Natural killer cell treated with Interleukin-12 subunit alpha and Interleukin-12 subunit beta and Interleukin-15 and Interleukin-18, amount 100 ng/mL, for 72 hours (primary cell): Measurements from ENCODE around the gene HMGCS2. TPM values are rescaled to one million over a fixed set of nuclear protein-coding genes. Genes with fewer than 3 reads are reported as not detected.
A peak's percentile ranks its signal among the peaks of the same experiment; 100 is the strongest.

ENCODE experiments used
- ATAC-seq, 2 donors: fragments of 150-1000 bp; cut with Tn5 transposase in 1 of 2; sonication (Bioruptor Pico), chemical (Tn5 transposase) in 1 of 2; 2 replicates each; pipeline ENCODE4 v1.10.0; 2021
- DNase-seq: peaks from one replicate; pipeline ENCODE4 v3.0.0; 2022; ENCODE audit warnings: low spot score
- H3K27ac Mint-ChIP-seq, 2 donors: 1 replicate in 1 of 2; 2 replicates in 1 of 2; pipeline ENCODE4 v1.8.0; 2022; ENCODE audit warnings: mixed read lengths in 2 of 2, mild to moderate bottlenecking in 1 of 2, moderate library complexity in 1 of 2
- H3K27me3 Mint-ChIP-seq, 2 donors: 1 replicate in 1 of 2; 2 replicates in 1 of 2; pipeline ENCODE4 v1.8.0; 2022; ENCODE audit warnings: mixed read lengths in 2 of 2
- H3K36me3 Mint-ChIP-seq: one replicate; pipeline ENCODE4 v1.8.0; 2022; ENCODE audit warnings: mixed read lengths
- H3K4me1 Mint-ChIP-seq, 2 donors: 1 replicate in 1 of 2; 2 replicates in 1 of 2; pipeline ENCODE4 v1.8.0; 2022; ENCODE audit warnings: low read depth in 2 of 2, mixed read lengths in 2 of 2, mild to moderate bottlenecking in 1 of 2
- H3K4me3 Mint-ChIP-seq: one replicate; pipeline ENCODE4 v1.8.0; 2022; ENCODE audit warnings: mixed read lengths
- H3K9me3 Mint-ChIP-seq: 2 replicates; pipeline ENCODE4 v1.8.0; 2022; ENCODE audit warnings: mixed read lengths
- total RNA-seq, 2 donors: library from RNA; stranded (reverse); gene quantifications; one replicate each; pipeline ENCODE4 v1.2.3, GENCODE V29; 2022

HMGCS2 gene
- total RNA-seq, 2 donors from 2014 or later = not detected

GRCh38 chr1:119766374-119766794 lies 2.3 kb downstream of the HMGCS2 start:
- Mint-ChIP-seq H3K9me3 (no peaks in the 10 kb centered on the region), H3K4me3 (no peak overlapping the region), H3K27ac (no peak overlapping the region), H3K4me1 (no peaks in the 10 kb centered on the region), H3K27me3 (peaks cover 11 to 20% of the 10 kb centered on the region in 2 donors), H3K36me3 (no peaks in the 10 kb centered on the region)
- no peak for ATAC-seq
- no peak for DNase-seq

DNA sequence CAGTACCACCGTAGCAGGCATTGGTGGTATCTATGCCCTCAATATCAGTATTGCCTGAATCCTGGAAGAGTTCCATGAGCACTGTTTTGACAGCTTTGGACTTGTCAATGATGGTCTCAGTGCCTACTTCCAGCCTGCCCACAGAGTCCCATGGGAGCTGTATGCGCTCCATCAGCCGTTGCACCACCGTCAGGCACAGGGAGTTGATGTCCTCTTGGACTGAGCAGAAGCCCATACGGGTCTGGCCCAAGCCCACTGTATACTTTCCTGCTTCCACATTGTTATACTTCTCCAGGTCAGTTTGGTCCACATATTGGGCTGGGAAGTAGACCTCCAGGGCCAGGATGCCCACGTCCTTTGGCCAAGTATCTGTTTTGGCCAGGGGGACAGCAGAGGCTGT lies 4.5 kb downstream of the HMGCS2 start:
- Mint-ChIP-seq H3K4me1 (no peaks in the 10 kb centered on the region), H3K36me3 (no peaks in the 10 kb centered on the region), H3K4me3 (no peak overlapping the region), H3K27me3 (peaks cover 15 to 27% of the 10 kb centered on the region in 2 donors), H3K27ac (no peak overlapping the region), H3K9me3 (no peaks in the 10 kb centered on the region)
- ATAC-seq (peak in 1 of 2 donors; percentile 56), DNase-seq (no peak)

GRCh38 chr1:119762953-119763352 lies 5.8 kb downstream of the HMGCS2 start:
- ATAC-seq = no peak
- Mint-ChIP-seq H3K27ac (no peak overlapping the region), H3K4me3 (no peak overlapping the region), H3K9me3 (no peaks in the 10 kb centered on the region), H3K27me3 (peaks cover 15 to 27% of the 10 kb centered on the region in 2 donors), H3K4me1 (peaks cover 0 to 2% of the 10 kb centered on the region in 2 donors), H3K36me3 (no peaks in the 10 kb centered on the region)
- DNase-seq = no peak

GRCh38 chr1:119762409-119762808 lies 6.3 kb downstream of the HMGCS2 start:
- Mint-ChIP-seq H3K4me3 (no peak overlapping the region), H3K27me3 (peaks cover 17 to 29% of the 10 kb centered on the region in 2 donors), H3K36me3 (no peaks in the 10 kb centered on the region), H3K9me3 (no peaks in the 10 kb centered on the region), H3K27ac (no peak overlapping the region), H3K4me1 (peaks cover 0 to 2% of the 10 kb centered on the region in 2 donors)
- ATAC-seq = no peak
- no peak for DNase-seq

- Mint-ChIP-seq H3K27me3 (peaks cover 22 to 24% of the 10 kb centered on the region in 2 donors), H3K27ac (no peak overlapping the region), H3K36me3 (no peaks in the 10 kb centered on the region), H3K4me3 (no peak overlapping the region), H3K9me3 (no peaks in the 10 kb centered on the region), H3K4me1 (peaks cover 0 to 2% of the 10 kb centered on the region in 2 donors)
- DNase-seq (no peak), ATAC-seq (no peak)
These were observed 10.1 kb downstream of the HMGCS2 start for GRCh38 chr1:119758584-119758983.

DNA sequence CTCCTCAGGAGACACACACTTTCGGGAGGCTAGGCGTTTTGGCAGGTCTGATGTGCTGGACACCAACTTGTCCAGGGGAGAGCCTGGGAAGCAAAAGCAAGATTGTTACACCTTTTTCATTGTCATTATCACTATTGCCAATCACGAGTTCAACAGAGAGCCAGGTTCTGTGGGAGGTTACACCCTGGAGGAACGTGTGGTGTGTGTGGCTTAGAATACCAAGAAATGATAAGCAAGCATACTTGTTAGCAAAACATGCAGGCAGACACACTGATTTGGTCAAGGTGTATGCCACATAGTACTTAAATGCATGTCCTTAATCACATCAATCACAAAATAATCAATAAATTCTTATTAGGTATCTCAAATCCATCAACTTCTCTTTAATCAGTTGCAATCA lies 16.1 kb downstream of the HMGCS2 start:
- Mint-ChIP-seq H3K27me3 (peaks cover 36 to 44% of the 10 kb centered on the region in 2 donors), H3K4me3 (no peak overlapping the region)
- no peak for ATAC-seq

GRCh38 chr1:119748040-119748439 lies 20.7 kb downstream of the HMGCS2 start:
- no peak for DNase-seq
- Mint-ChIP-seq H3K27ac (no peak overlapping the region), H3K9me3 (no peaks in the 10 kb centered on the region), H3K27me3 (peaks cover 17 to 30% of the 10 kb centered on the region in 2 donors), H3K36me3 (no peaks in the 10 kb centered on the region), H3K4me3 (no peak overlapping the region), H3K4me1 (peaks cover 0 to 7% of the 10 kb centered on the region in 2 donors)
- ATAC-seq = no peak

More for the DNA sequence above, 16.1 kb downstream of the HMGCS2 start:
- no peaks in the 10 kb centered on the region for H3K4me1 Mint-ChIP-seq
- no peak for DNase-seq
- H3K36me3 Mint-ChIP-seq = no peaks in the 10 kb centered on the region
- no peak overlapping the region for H3K27ac Mint-ChIP-seq
- no peaks in the 10 kb centered on the region for H3K9me3 Mint-ChIP-seq

DNA sequence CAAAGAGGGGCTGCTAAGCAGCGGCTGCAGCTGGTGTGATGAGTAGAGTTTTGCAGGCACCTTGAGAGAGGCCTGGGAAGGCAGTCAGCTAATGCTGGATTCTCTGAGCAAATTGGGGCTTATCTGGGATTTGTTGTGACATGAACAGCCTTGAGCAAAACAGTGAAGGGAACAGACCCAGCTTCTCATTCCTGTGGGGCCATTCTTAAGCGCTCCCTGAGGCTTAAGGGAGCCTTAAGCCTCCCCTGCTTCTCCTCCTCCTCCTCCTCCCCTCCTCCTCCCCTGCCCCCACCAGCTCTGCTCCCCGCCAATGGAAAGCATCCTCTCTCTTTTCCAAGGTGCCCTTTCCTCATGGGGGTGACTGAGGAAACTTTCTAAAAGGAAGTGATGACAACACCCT lies 21.3 kb downstream of the HMGCS2 start:
- ATAC-seq (no peak), DNase-seq (no peak)
- Mint-ChIP-seq H3K36me3 (no peaks in the 10 kb centered on the region), H3K27ac (no peak overlapping the region), H3K4me1 (peaks cover 0 to 7% of the 10 kb centered on the region in 2 donors), H3K27me3 (peaks cover 16 to 27% of the 10 kb centered on the region in 2 donors), H3K9me3 (no peaks in the 10 kb centered on the region), H3K4me3 (no peak overlapping the region)

DNA sequence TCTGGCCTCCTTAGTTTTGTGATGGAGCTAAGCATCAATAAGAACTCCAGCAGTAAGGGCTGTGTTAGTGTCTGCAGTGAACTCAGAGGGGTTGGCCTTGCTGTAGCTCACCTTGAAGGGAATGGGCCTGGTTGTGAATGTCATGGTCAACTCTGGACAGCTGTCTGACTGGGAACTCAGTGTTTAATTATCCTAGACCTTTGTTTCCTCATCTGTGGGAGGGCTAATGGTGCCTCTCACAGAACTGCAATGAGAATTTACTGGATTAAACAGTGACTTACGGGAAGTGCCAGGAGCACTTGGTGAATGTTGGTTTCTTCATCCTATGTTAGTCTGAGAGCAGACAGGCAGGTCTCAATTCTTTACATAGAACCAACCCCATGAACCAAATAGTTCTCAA lies 23.7 kb downstream of the HMGCS2 start:
- H3K9me3 Mint-ChIP-seq = no peaks in the 10 kb centered on the region
- peaks cover 0 to 7% of the 10 kb centered on the region in 2 donors for H3K4me1 Mint-ChIP-seq
- peaks cover 6 to 7% of the 10 kb centered on the region in 2 donors for H3K27me3 Mint-ChIP-seq
- no peak for ATAC-seq
- H3K27ac Mint-ChIP-seq = no peak overlapping the region
- DNase-seq = no peak
- no peak overlapping the region for H3K4me3 Mint-ChIP-seq
- H3K36me3 Mint-ChIP-seq = no peaks in the 10 kb centered on the region

GRCh38 chr1:119744598-119744942 lies 24.1 kb downstream of the HMGCS2 start:
- Mint-ChIP-seq H3K27ac (no peak overlapping the region), H3K27me3 (peaks cover 1 to 2% of the 10 kb centered on the region in 2 donors), H3K4me3 (no peak overlapping the region), H3K4me1 (peaks cover 0 to 7% of the 10 kb centered on the region in 2 donors), H3K36me3 (no peaks in the 10 kb centered on the region), H3K9me3 (no peaks in the 10 kb centered on the region)
- ATAC-seq = no peak
- DNase-seq = no peak

GRCh38 chr1:119743776-119744597 lies 24.7 kb downstream of the HMGCS2 start:
- Mint-ChIP-seq H3K36me3 (no peaks in the 10 kb centered on the region), H3K27ac (no peak overlapping the region), H3K27me3 (no peaks in the 10 kb centered on the region)

DNA sequence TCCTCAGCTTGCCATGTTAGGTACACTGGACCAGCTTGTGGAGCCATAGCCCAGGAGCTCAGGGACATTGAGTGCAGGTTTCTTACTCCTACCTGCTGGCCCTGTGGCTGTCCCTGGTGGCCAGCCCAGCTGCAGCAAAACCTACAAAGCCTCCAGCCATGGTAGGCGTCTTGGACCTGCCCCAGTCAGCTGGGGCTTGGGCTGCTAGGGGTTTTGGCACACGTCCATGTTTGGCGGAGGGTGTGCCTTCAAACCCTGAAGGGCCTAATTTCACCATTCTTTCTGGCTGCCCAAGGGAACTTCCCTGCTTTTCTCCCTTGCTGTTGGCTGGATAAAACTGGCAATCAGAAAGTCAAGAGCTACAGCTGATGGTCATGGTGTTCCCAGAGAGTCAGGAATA lies 25.4 kb downstream of the HMGCS2 start:
- H3K9me3 Mint-ChIP-seq = no peaks in the 10 kb centered on the region
- no peak for ATAC-seq
- H3K4me1 Mint-ChIP-seq = peaks cover 0 to 7% of the 10 kb centered on the region in 2 donors
- no peak for DNase-seq
- H3K27me3 Mint-ChIP-seq = no peaks in the 10 kb centered on the region
- H3K36me3 Mint-ChIP-seq = no peaks in the 10 kb centered on the region
- H3K27ac Mint-ChIP-seq = no peak overlapping the region
- no peak overlapping the region for H3K4me3 Mint-ChIP-seq

More at GRCh38 chr1:119743776-119744597, 24.7 kb downstream of the HMGCS2 start:
- Mint-ChIP-seq H3K4me1 (peaks cover 0 to 7% of the 10 kb centered on the region in 2 donors), H3K4me3 (no peak overlapping the region), H3K9me3 (no peaks in the 10 kb centered on the region)
- no peak for DNase-seq
- peak; percentile 46 to 52 for ATAC-seq

DNA sequence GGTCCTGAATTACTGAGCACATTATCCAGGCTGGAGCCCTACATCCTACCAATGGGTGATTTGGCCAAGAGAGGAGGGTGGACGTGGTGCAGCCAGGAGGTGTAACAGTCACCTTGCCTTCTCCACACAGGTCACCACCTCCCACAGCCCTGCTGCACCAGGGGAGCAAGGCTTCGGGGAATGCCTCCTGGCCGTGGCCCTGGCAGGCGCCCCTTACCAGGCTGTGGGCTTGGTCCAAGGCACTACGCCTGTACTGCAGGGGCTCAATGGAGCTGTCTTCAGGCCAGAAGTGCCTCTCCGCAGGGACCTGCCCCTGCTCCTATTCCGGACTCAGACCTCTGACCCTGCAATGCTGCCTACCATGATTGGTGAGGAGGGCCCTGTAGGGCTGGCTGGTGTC lies 26.0 kb downstream of the HMGCS2 start:
- H3K27me3 Mint-ChIP-seq = no peaks in the 10 kb centered on the region
- no peaks in the 10 kb centered on the region for H3K9me3 Mint-ChIP-seq
- ATAC-seq (no peak), DNase-seq (no peak)
- no peaks in the 10 kb centered on the region for H3K36me3 Mint-ChIP-seq
- no peak overlapping the region for H3K27ac Mint-ChIP-seq
- H3K4me1 Mint-ChIP-seq = peaks cover 0 to 7% of the 10 kb centered on the region in 2 donors
- H3K4me3 Mint-ChIP-seq = no peak overlapping the region

DNA sequence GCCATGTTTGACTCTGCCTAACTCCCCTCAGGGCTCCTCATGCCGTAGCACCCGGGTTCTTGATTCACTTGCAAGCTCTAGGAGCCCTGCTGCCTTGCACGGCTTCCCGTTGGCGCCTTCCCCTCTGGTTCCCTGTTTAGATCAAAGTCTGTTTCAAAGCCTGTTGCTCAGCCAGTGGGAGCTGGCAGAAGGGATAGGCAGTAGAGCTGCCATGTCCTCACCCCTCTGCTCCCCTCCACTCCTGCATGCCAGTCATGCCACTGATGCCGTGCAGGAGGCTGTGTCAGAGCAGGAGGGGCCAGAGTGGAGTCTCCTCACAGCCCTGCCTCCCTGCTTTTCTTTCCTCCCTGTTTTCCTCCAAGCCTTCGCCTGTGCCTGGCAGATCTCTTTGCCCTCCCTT lies 26.5 kb downstream of the HMGCS2 start:
- Mint-ChIP-seq H3K27ac (no peak overlapping the region), H3K4me1 (peaks cover 0 to 7% of the 10 kb centered on the region in 2 donors)
- ATAC-seq = no peak

More for the DNA sequence above, 26.5 kb downstream of the HMGCS2 start:
- H3K4me3 Mint-ChIP-seq = no peak overlapping the region
- no peak for DNase-seq
- H3K27me3 Mint-ChIP-seq = no peaks in the 10 kb centered on the region
- no peaks in the 10 kb centered on the region for H3K36me3 Mint-ChIP-seq
- no peaks in the 10 kb centered on the region for H3K9me3 Mint-ChIP-seq
